Adrenal gland (tissue), 5 donors: ENCODE measurements around the gene LRRC10B.

ENCODE experiments used
- POLR2A ChIP-seq, 2 donors: fragments of 450-650 bp; IDR thresholded peaks; one replicate each; pipeline ENCODE4 v1.6.1; 2017; ENCODE audit warnings: antibody characterized with exemption in 2 of 2, mild to moderate bottlenecking in 2 of 2, moderate library complexity in 1 of 2
- TF ChIP-seq, protein P1 (sequence below), 6 experiments: fragments of 450-650 bp in 4 of 6; fragments of 200-600 bp in 2 of 6; sonication (generic) in 1 of 6; IDR thresholded peaks; 1 replicate in 5 of 6; 2 replicates in 1 of 6; pipeline versions ENCODE4 v1.5.1 to v1.8.0; 2016 to 2021; ENCODE audit warnings: antibody characterized with exemption in 6 of 6, mild to moderate bottlenecking in 2 of 6, moderate library complexity in 1 of 6
- donor health status: DM: no; HTN: no; CAD: no.

DNA sequence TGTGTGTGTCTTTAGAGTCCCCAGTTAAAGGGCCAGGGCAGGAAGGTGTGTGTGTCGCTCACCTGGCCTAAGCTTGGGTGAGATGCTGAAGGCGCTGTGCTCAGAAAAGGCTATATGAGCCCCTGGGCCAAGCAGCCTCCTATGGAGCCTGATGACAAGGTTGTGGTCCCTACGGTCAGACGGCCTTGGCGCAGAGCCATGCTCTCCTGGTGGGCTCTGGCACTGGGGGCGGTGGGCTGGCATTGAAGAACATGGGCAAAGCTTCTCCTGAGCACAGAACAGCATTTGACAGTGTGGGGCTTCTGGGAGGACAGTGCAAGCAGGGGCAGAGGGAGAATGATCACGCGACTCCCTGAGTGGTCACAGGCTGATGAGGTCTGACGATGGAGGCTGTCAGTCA lies 10.7 kb upstream of the LRRC10B start:
- no peak for TF ChIP-seq POLR2A (IDR thresholded peaks at IDR 0.05)
- TF ChIP-seq, protein P1, sequence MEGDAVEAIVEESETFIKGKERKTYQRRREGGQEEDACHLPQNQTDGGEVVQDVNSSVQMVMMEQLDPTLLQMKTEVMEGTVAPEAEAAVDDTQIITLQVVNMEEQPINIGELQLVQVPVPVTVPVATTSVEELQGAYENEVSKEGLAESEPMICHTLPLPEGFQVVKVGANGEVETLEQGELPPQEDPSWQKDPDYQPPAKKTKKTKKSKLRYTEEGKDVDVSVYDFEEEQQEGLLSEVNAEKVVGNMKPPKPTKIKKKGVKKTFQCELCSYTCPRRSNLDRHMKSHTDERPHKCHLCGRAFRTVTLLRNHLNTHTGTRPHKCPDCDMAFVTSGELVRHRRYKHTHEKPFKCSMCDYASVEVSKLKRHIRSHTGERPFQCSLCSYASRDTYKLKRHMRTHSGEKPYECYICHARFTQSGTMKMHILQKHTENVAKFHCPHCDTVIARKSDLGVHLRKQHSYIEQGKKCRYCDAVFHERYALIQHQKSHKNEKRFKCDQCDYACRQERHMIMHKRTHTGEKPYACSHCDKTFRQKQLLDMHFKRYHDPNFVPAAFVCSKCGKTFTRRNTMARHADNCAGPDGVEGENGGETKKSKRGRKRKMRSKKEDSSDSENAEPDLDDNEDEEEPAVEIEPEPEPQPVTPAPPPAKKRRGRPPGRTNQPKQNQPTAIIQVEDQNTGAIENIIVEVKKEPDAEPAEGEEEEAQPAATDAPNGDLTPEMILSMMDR (IDR thresholded peaks at IDR 0.05), result no peak
